Esophagus squamous epithelium (tissue), 4 donors: Measurements from ENCODE around the gene DUSP22.

Source experiments
- CTCF ChIP-seq, 6 experiments: fragments of 450-650 bp in 4 of 6; fragments of 200-600 bp in 2 of 6; sonication (generic) in 2 of 6; IDR thresholded peaks; one replicate each; pipeline ENCODE4 v1.5.1; 2016 to 2019; ENCODE audit warnings: antibody characterized with exemption in 6 of 6, mild to moderate bottlenecking in 4 of 6, moderate library complexity in 4 of 6
- POLR2A ChIP-seq, 4 donors: fragments of 450-650 bp; IDR thresholded peaks; one replicate each; pipeline ENCODE4 v1.6.1; 2017; ENCODE audit warnings: antibody characterized with exemption in 4 of 4, mild to moderate bottlenecking in 4 of 4, moderate library complexity in 3 of 4

- TF ChIP-seq POLR2A (IDR thresholded peaks at IDR 0.05): no peak
- TF ChIP-seq CTCF (IDR thresholded peaks at IDR 0.05): no peak
Measured at GRCh38 chr6:336159-337114, 44.1 kb downstream of the DUSP22 start.
